K562 (cell line): ENCODE results near the gene OR2B6. TPM values are rescaled to one million over a fixed set of nuclear protein-coding genes. Genes with fewer than 3 reads are reported as not detected.

Experiments used
- ATAC-seq: fragments of 200-7000 bp; cut with Tn5 transposase; 3 replicates; pipeline ENCODE4 v1.9.1; 2020; ENCODE audit warnings: moderate library complexity
- BruUV-seq: library from RNA; stranded (reverse); fragments of 400-500 nt; replicated peaks from 2 replicates; lab custom pipeline; 2021; lab: Mats Ljungman, UMichigan
- CTCF ChIA-PET: fragments of 300-600 bp; formaldehyde crosslinking; extraction: SDS; loops from one replicate; lab custom pipeline; 2021; ENCODE audit warnings: low intra/inter-chr PET ratio; lab: Yijun Ruan, JAX
- POLR2A ChIA-PET: fragments of 300-600, 350-650 bp; sonication (Branson Sonifier 250); formaldehyde crosslinking; extraction: SDS; loops from one replicate; lab custom pipeline; 2021; ENCODE audit warnings: antibody characterized with exemption, inconsistent platforms; lab: Yijun Ruan, JAX
- DNase-seq, 4 experiments: peaks; one replicate each; pipeline versions ENCODE4 v3.0.0 to v3.0.0-alpha.2; 2011 to 2018; ENCODE audit warnings: low spot score in 3 of 4, mixed read lengths in 3 of 4; ENCODE audit errors: extremely low read depth in 1 of 4
- FAIRE-seq: peaks from 2 replicates; lab custom pipeline; 2011; peaks lifted over from hg19 to GRCh38; lab: Jason Lieb, UNC
- H2AFZ ChIP-seq: 2 replicates; pipeline ENCODE4 v1.6.0; 2011; ENCODE audit warnings: low read depth, low read length, control low read depth, inconsistent platforms
- H3K27ac ChIP-seq: fragments of 200-600 bp; 3 replicates; pipeline ENCODE4 v1.8.0; 2011; ENCODE audit warnings: low read depth, mild to moderate bottlenecking, control low read depth, inconsistent platforms, low read length, moderate library complexity, mixed read lengths; ENCODE audit errors: extremely low read depth
- H3K27me3 ChIP-seq, 2 experiments: fragments of 300-600 bp in 1 of 2; 2 replicates in 1 of 2; 3 replicates in 1 of 2; pipeline versions ENCODE4 v1.6.0 to v1.8.0; 2011; ENCODE audit warnings: inconsistent platforms in 2 of 2, low read length in 2 of 2, mild to moderate bottlenecking in 1 of 2, mixed read lengths in 1 of 2, moderate library complexity in 1 of 2; ENCODE audit not compliant: control insufficient read depth in 2 of 2, insufficient read depth in 2 of 2
- H3K36me3 ChIP-seq: fragments of 300-600 bp; 3 replicates; pipeline ENCODE4 v1.8.0; 2011; ENCODE audit warnings: mild to moderate bottlenecking, low read length, inconsistent platforms; ENCODE audit not compliant: control insufficient read depth, insufficient read depth
- H3K4me1 ChIP-seq, 2 experiments: fragments of 200-600 bp in 1 of 2; replicated peaks in 1 of 2; 2 replicates in 1 of 2; 3 replicates in 1 of 2; pipeline versions ENCODE4 v1.5.1 to v1.8.0; 2011; ENCODE audit warnings: inconsistent platforms in 2 of 2, low read length in 2 of 2, mild to moderate bottlenecking in 1 of 2, mixed read lengths in 1 of 2, moderate library complexity in 1 of 2; ENCODE audit not compliant: control insufficient read depth in 2 of 2, insufficient read depth in 2 of 2
- H3K4me2 ChIP-seq: 2 replicates; pipeline ENCODE4 v1.6.1; 2011; ENCODE audit warnings: low read length, control low read depth, inconsistent platforms, mixed read lengths; ENCODE audit not compliant: insufficient read depth
- H3K4me3 ChIP-seq: fragments of 200-600 bp; sonication (generic), shearing (Covaris generic); 2 replicates; pipeline ENCODE4 v1.5.1; 2016; ENCODE audit warnings: control low read depth, inconsistent platforms
- H3K79me2 ChIP-seq: fragments of 200-600 bp; 3 replicates; pipeline ENCODE4 v1.8.0; 2011; ENCODE audit warnings: low read length, inconsistent platforms; ENCODE audit not compliant: control insufficient read depth, insufficient read depth
- H3K9ac ChIP-seq, 2 experiments: 2 replicates each; pipeline versions ENCODE4 v1.6.0 to v1.6.1; 2011; ENCODE audit warnings: low read depth in 2 of 2, low read length in 2 of 2, control low read depth in 1 of 2, inconsistent platforms in 1 of 2, mild to moderate bottlenecking in 1 of 2, mixed read lengths in 1 of 2; ENCODE audit not compliant: insufficient read depth in 1 of 2
- H3K9me1 ChIP-seq: one replicate; pipeline ENCODE4 v1.6.0; 2011; ENCODE audit warnings: inconsistent platforms, mild to moderate bottlenecking, low read length, moderate library complexity; ENCODE audit not compliant: control insufficient read depth, insufficient read depth
- H3K9me3 ChIP-seq: replicated peaks from 2 replicates; pipeline ENCODE4 v1.5.1; 2011; ENCODE audit warnings: low read depth, low read length, inconsistent platforms; ENCODE audit not compliant: control insufficient read depth, insufficient read depth
- H4K20me1 ChIP-seq: replicated peaks from 2 replicates; pipeline ENCODE4 v1.6.1; 2011; ENCODE audit warnings: low read length, inconsistent platforms, mixed read lengths; ENCODE audit not compliant: control insufficient read depth, insufficient read depth
- ATF3 ChIP-seq, 2 experiments: fragments of 450-650 bp in 1 of 2; sonication (generic) in 1 of 2; formaldehyde crosslinking in 1 of 2; IDR thresholded peaks in 1 of 2; conservative IDR thresholded peaks in 1 of 2; 2 replicates each; pipeline versions ENCODE4 v1.6.1 to v1.8.1; 2016 to 2023; ENCODE audit warnings: mild to moderate bottlenecking in 2 of 2, moderate library complexity in 2 of 2, inconsistent platforms in 1 of 2, missing genetic modification reagents in 1 of 2
- CBX1 ChIP-seq: sonication (generic); IDR thresholded peaks from 2 replicates; pipeline ENCODE4 v1.6.1; 2016; ENCODE audit warnings: antibody characterized with exemption, low read depth, mild to moderate bottlenecking
- CCNT2 ChIP-seq: IDR thresholded peaks from 2 replicates; pipeline ENCODE4 v1.6.1; 2011; ENCODE audit warnings: borderline replicate concordance, low read depth, mild to moderate bottlenecking, moderate library complexity, mixed read lengths, low read length; ENCODE audit not compliant: insufficient read length; ENCODE audit errors: extremely low read depth
- CEBPG ChIP-seq, 3 experiments: fragments of 200-800 bp in 1 of 3; sonication (Bioruptor generic) in 1 of 3; sonication (generic) in 1 of 3; formaldehyde crosslinking in 1 of 3; IDR thresholded peaks in 2 of 3; conservative IDR thresholded peaks in 1 of 3; 2 replicates each; pipeline versions ENCODE4 v1.6.1 to v1.8.0; 2016 to 2022; ENCODE audit warnings: missing compliant biosample characterization in 2 of 3, missing genetic modification characterization in 2 of 3, mild to moderate bottlenecking in 1 of 3, missing genetic modification reagents in 1 of 3
- CREB1 ChIP-seq, 2 experiments: sonication (generic) in 1 of 2; formaldehyde crosslinking in 1 of 2; IDR thresholded peaks; 2 replicates each; pipeline versions ENCODE4 v1.6.1 to v1.8.0; 2012 to 2022; ENCODE audit warnings: inconsistent platforms in 1 of 2, mild to moderate bottlenecking in 1 of 2, missing genetic modification reagents in 1 of 2, moderate library complexity in 1 of 2
- CREM ChIP-seq: IDR thresholded peaks from 2 replicates; pipeline ENCODE4 v1.6.1; 2014; ENCODE audit warnings: antibody characterized with exemption, low read depth
- DACH1 ChIP-seq: fragments of 450-650 bp; IDR thresholded peaks from 2 replicates; pipeline ENCODE4 v1.6.1; 2018; ENCODE audit not compliant: partially characterized antibody
- GATAD2A ChIP-seq: fragments of 450-650 bp; IDR thresholded peaks from 2 replicates; pipeline ENCODE4 v1.6.1; 2017
- JUND ChIP-seq, 2 experiments: IDR thresholded peaks; 2 replicates in 1 of 2; 3 replicates in 1 of 2; pipeline ENCODE4 v1.6.1; 2011; ENCODE audit warnings: borderline replicate concordance in 2 of 2, low read depth in 2 of 2, low read length in 2 of 2, improper control_type of control experiment in 1 of 2, missing biosample characterization in 1 of 2, missing genetic modification characterization in 1 of 2, missing genetic modification reagents in 1 of 2
- PHF21A ChIP-seq: fragments of 450-650 bp; IDR thresholded peaks from 2 replicates; pipeline ENCODE4 v1.6.1; 2017; ENCODE audit warnings: low read depth, borderline replicate concordance
- SAP30 ChIP-seq: fragments of 200-600 bp; sonication (generic); IDR thresholded peaks from 2 replicates; pipeline ENCODE4 v1.6.1; 2012; ENCODE audit warnings: borderline replicate concordance, low read depth, mild to moderate bottlenecking, moderate library complexity, low read length, control low read depth, inconsistent platforms; ENCODE audit not compliant: insufficient read depth, poor library complexity, severe bottlenecking
- USF1 ChIP-seq: sonication (generic); formaldehyde crosslinking; IDR thresholded peaks from 2 replicates; pipeline ENCODE4 v1.9.0; 2022; ENCODE audit warnings: mild to moderate bottlenecking, missing genetic modification reagents
- USF2 ChIP-seq: sonication (generic); formaldehyde crosslinking; IDR thresholded peaks from 2 replicates; pipeline ENCODE4 v1.5.0; 2020; ENCODE audit warnings: missing genetic modification reagents
- VEZF1 ChIP-seq: fragments of 200-800 bp; sonication (Bioruptor generic); IDR thresholded peaks from 2 replicates; pipeline ENCODE4 v1.6.1; 2017; ENCODE audit warnings: missing genetic modification characterization, missing compliant biosample characterization
- WGBS: fragments of 100-300 bp; shearing (Covaris generic); methylation state at CpG from one replicate; pipeline ENCODE4 v1.1.6; 2016; ENCODE audit warnings: low coverage, mixed read lengths; ENCODE audit not compliant: insufficient coverage; ENCODE audit errors: missing lambda C conversion rate; 5-methylcytosine and 5-hydroxymethylcytosine counted together
- in situ Hi-C: fragments of 300-500 bp; cut with MboI; formaldehyde crosslinking; loops from 4 replicates; pipeline ENCODE4 v1.15.0; 2018; ENCODE audit warnings: inconsistent platforms, mixed read lengths
- intact Hi-C: fragments of 100-400 bp; cut with micrococcal nuclease; formaldehyde crosslinking; loops from 2 replicates; pipeline ENCODE4 v1.14.2; 2022
- polyA plus RNA-seq, 8 experiments: library from polyadenylated mRNA; depleted of rRNA in 4 of 8; stranded (reverse) in 5 of 8; unstranded in 3 of 8; fragments of >200 nt; fragmentation: Nextera tagmentation in 2 of 8; fragmentation: Illumina TruSeq in 1 of 8; extraction: Ambion mirVana in 2 of 8; extraction: Trizol in 1 of 8; gene quantifications; 2 replicates each; pipeline versions ENCODE4 v1.2.1 to v1.2.3, GENCODE V29; 2011 to 2014; ENCODE audit warnings: inconsistent platforms in 1 of 8, missing spikeins in 1 of 8
- total RNA-seq, 7 experiments: library from RNA; depleted of rRNA in 6 of 7; stranded (reverse); fragments of >200 nt in 6 of 7; fragmentation: Illumina TruSeq in 2 of 7; extraction: Trizol in 2 of 7; gene quantifications; 2 replicates each; pipeline versions ENCODE4 v1.2.1 to v1.2.3, GENCODE V29; 2011 to 2021; ENCODE audit warnings: low replicate concordance in 1 of 7

OR2B6 gene
- total and polyA plus RNA-seq, 9 of the 15 experiments (the other 6 are each of a cell fraction or from before 2014, with no cell fraction given) = 1.9 to 18.7 (median 4.4) TPM

GRCh38 chr6:27931209-27931608 is 25.8 kb upstream of the OR2B6 start (continued):
- no peak for TF ChIP-seq CEBPG (CRISPR knock-in tag; IDR thresholded peaks at IDR 0.05)
- peak in 1 of 2 experiments; percentile 48; a peak in 1 of 4 replicates for TF ChIP-seq CEBPG (tag; conservative IDR thresholded peaks at IDR 0.05 in 1 of 2, IDR thresholded peaks at IDR 0.05 in 1 of 2)
- no peak for TF ChIP-seq PHF21A
- TF ChIP-seq ATF3 (IDR thresholded peaks at IDR 0.05) = peak; percentile 63; the same call in 1 of the 2 replicates
- no peak for TF ChIP-seq ATF3 (CRISPR knock-in tag; conservative IDR thresholded peaks at IDR 0.05)
- no peak for TF ChIP-seq USF1 (CRISPR knock-in tag)
- peak; percentile 61; the same call in 1 of the 2 replicates for TF ChIP-seq CREB1 (IDR thresholded peaks at IDR 0.05)
- TF ChIP-seq CREB1 (CRISPR knock-in tag; IDR thresholded peaks at IDR 0.05) = peak; percentile 68
- 0 out of 2 replicates have a peak, but pooled peaks have one; percentile 42 for TF ChIP-seq CREM
- no peak for TF ChIP-seq DACH1
- no peak for TF ChIP-seq CBX1

GRCh38 chr6:27940766-27941165 is 16.3 kb upstream of the OR2B6 start:
- Histone ChIP-seq H3K27me3 (no peaks in the 10 kb centered on the region), H3K36me3 (peaks cover 64% of the 10 kb centered on the region), H4K20me1 (no peaks in the 10 kb centered on the region), H3K9ac (no peak overlapping the region), H3K4me3 (no peak overlapping the region), H3K4me2 (no peak overlapping the region), H3K79me2 (no peaks in the 10 kb centered on the region), H3K9me1 (no peaks in the 10 kb centered on the region), H3K27ac (no peak overlapping the region), H3K9me3 (no peaks in the 10 kb centered on the region), H3K4me1 (peaks cover 0 to 4% of the 10 kb centered on the region in 2 experiments; a peak in 2 of 5 replicates), H2AFZ (no peak overlapping the region)
- FAIRE-seq = peak; percentile 79
- ChIA-PET CTCF (no interaction called here), POLR2A (no interaction called here)
- no TSS peak for BruUV-seq
- 13% methylated on average over 1 of the region's 1 CpG for WGBS
- in situ Hi-C loops = no loop called here
- peak; percentile 84 for ATAC-seq
- peak; percentile 60 to 74 (median 66) for DNase-seq
- intact Hi-C loops = no loop called here
- TF ChIP-seq VEZF1 (CRISPR knock-in tag) (no peak), USF2 (CRISPR knock-in tag) (no peak), CCNT2 (no peak), GATAD2A (no peak), JUND (IDR thresholded peaks at IDR 0.05; ENCODE audit: borderline replicate concordance, low read depth, low read length) (peak; percentile 94), JUND (tag; IDR thresholded peaks at IDR 0.05; ENCODE audit: borderline replicate concordance, low read depth, low read length) (peak; percentile 89), SAP30 (no peak)
